ENCODE measurements around the gene TOR1AIP2.

GRCh38 chr1:179805291-179806195 lies 72.1 kb downstream of the TOR1AIP2 start:
- TF ChIP-seq CTCF (conservative IDR thresholded peaks at IDR 0.05; ENCODE audit: low read depth, low read length), result no peak
- TF ChIP-seq EZH2phosphoT487 (IDR thresholded peaks at IDR 0.05; ENCODE audit: borderline replicate concordance, low read length), result no peak
- no peak for TF ChIP-seq EZH2 (IDR thresholded peaks at IDR 0.05; ENCODE audit: low read length, unreplicated experiment)
